ENCODE measurements around the gene OSGIN1. TPM values are rescaled to one million over a fixed set of nuclear protein-coding genes. Genes with fewer than 3 reads are reported as not detected.
A peak's percentile ranks its signal among the peaks of the same experiment; 100 is the strongest.

OSGIN1 gene
- total RNA-seq, 1 donor from 2014 or later, result 2.4 TPM

GRCh38 chr16:83965444-83966152 is 12.6 kb downstream of the OSGIN1 start:
- TF ChIP-seq CTCF (conservative IDR thresholded peaks at IDR 0.05), result no peak

GRCh38 chr16:83966153-83966696 is 13.2 kb downstream of the OSGIN1 start:
- H3K36me3 Mint-ChIP-seq (ENCODE audit: low read depth), result no peaks in the 10 kb centered on the region
- peaks cover 11% of the 10 kb centered on the region for H3K27me3 Mint-ChIP-seq (ENCODE audit: low read depth)
- H3K4me3 Mint-ChIP-seq, result peak overlapping the region; percentile 29
- no peak for DNase-seq (ENCODE audit: low read depth, low spot score)
- no peaks in the 10 kb centered on the region for H3K9me3 Mint-ChIP-seq
- no peak for TF ChIP-seq CTCF (conservative IDR thresholded peaks at IDR 0.05)
- H3K4me1 Mint-ChIP-seq, result no peaks in the 10 kb centered on the region
- H3K27ac Mint-ChIP-seq (ENCODE audit: unreplicated experiment), result no peak overlapping the region

More at GRCh38 chr16:83965444-83966152, 12.6 kb downstream of the OSGIN1 start:
- Mint-ChIP-seq H3K9me3 (no peaks in the 10 kb centered on the region), H3K36me3 (ENCODE audit: low read depth) (no peaks in the 10 kb centered on the region), H3K4me1 (no peaks in the 10 kb centered on the region), H3K4me3 (peak overlapping the region; percentile 27), H3K27me3 (ENCODE audit: low read depth) (peaks cover 11% of the 10 kb centered on the region), H3K27ac (ENCODE audit: unreplicated experiment) (no peak overlapping the region)
- DNase-seq (ENCODE audit: low read depth, low spot score), result no peak

GRCh38 chr16:83967091-83967490 is 14.1 kb downstream of the OSGIN1 start:
- no peaks in the 10 kb centered on the region for H3K9me3 Mint-ChIP-seq
- H3K4me1 Mint-ChIP-seq, result no peaks in the 10 kb centered on the region
- no peak for DNase-seq (ENCODE audit: low read depth, low spot score)
- H3K36me3 Mint-ChIP-seq (ENCODE audit: low read depth), result no peaks in the 10 kb centered on the region
- peaks cover 11% of the 10 kb centered on the region for H3K27me3 Mint-ChIP-seq (ENCODE audit: low read depth)
- H3K27ac Mint-ChIP-seq (ENCODE audit: unreplicated experiment), result no peak overlapping the region
- TF ChIP-seq CTCF (conservative IDR thresholded peaks at IDR 0.05), result no peak
- H3K4me3 Mint-ChIP-seq, result peak overlapping the region; percentile 29

GRCh38 chr16:83967838-83968305 is 14.8 kb downstream of the OSGIN1 start, which contains the start of gene NECAB2:
Gene NECAB2 (plus strand): TSS chr16:83968244. CDS start chr16:83968649, 405 bp downstream.
- Mint-ChIP-seq H3K27ac (ENCODE audit: unreplicated experiment) (peak within 1 kb of the TSS; percentile 13), H3K36me3 (ENCODE audit: low read depth) (no peaks in the 10 kb centered on the region)

GRCh38 chr16:83968306-83968851 is 15.3 kb downstream of the OSGIN1 start:
- peaks cover 11% of the 10 kb centered on the region for H3K27me3 Mint-ChIP-seq (ENCODE audit: low read depth)
- H3K4me1 Mint-ChIP-seq, result no peaks in the 10 kb centered on the region
- no peak for DNase-seq (ENCODE audit: low read depth, low spot score)
- H3K4me3 Mint-ChIP-seq, result peak overlapping the region; percentile 75
- H3K36me3 Mint-ChIP-seq (ENCODE audit: low read depth), result no peaks in the 10 kb centered on the region
- no peak for TF ChIP-seq CTCF (conservative IDR thresholded peaks at IDR 0.05)
- H3K27ac Mint-ChIP-seq (ENCODE audit: unreplicated experiment), result no peak overlapping the region
- H3K9me3 Mint-ChIP-seq, result no peaks in the 10 kb centered on the region

More at GRCh38 chr16:83967838-83968305, 14.8 kb downstream of the OSGIN1 start, which contains the start of gene NECAB2:
- Mint-ChIP-seq H3K9me3 (no peaks in the 10 kb centered on the region), H3K4me3 (peak within 1 kb of the TSS; percentile 81), H3K4me1 (no peaks in the 10 kb centered on the region), H3K27me3 (ENCODE audit: low read depth) (peaks cover 11% of the 10 kb centered on the region)
- peak; percentile 76 for TF ChIP-seq CTCF (conservative IDR thresholded peaks at IDR 0.05)
- DNase-seq (ENCODE audit: low read depth, low spot score), result peak; percentile 60
